Calu3 (cell line): ENCODE measurements around the gene DHRS7C. TPM values are rescaled to one million over a fixed set of nuclear protein-coding genes. Genes with fewer than 3 reads are reported as not detected.

Experiments used
- BruUV-seq: library from RNA; stranded (reverse); fragments of 400-500 nt; replicated peaks from 2 replicates; lab custom pipeline; 2021; lab: Mats Ljungman, UMichigan
- CTCF ChIA-PET: fragments of 300-600 bp; sonication (Branson Sonifier 250); formaldehyde crosslinking; loops from one replicate; lab custom pipeline; 2022; ENCODE audit warnings: antibody characterized with exemption; lab: Charles Lee
- DNase-seq: peaks from one replicate; pipeline ENCODE4 v3.0.0; 2022
- H3K27ac Mint-ChIP-seq: one replicate; pipeline ENCODE4 v1.8.0; 2022; ENCODE audit warnings: mixed read lengths; ENCODE audit not compliant: unreplicated experiment
- H3K27me3 Mint-ChIP-seq: one replicate; pipeline ENCODE4 v1.8.0; 2022; ENCODE audit warnings: mixed read lengths; ENCODE audit not compliant: unreplicated experiment
- H3K36me3 Mint-ChIP-seq: one replicate; pipeline ENCODE4 v1.8.0; 2022; ENCODE audit warnings: mild to moderate bottlenecking, moderate library complexity, mixed read lengths; ENCODE audit not compliant: insufficient read depth, unreplicated experiment
- H3K4me1 Mint-ChIP-seq: one replicate; pipeline ENCODE4 v1.8.0; 2022; ENCODE audit warnings: mild to moderate bottlenecking, low read depth, mixed read lengths; ENCODE audit not compliant: unreplicated experiment
- H3K4me3 Mint-ChIP-seq: one replicate; pipeline ENCODE4 v1.8.0; 2022; ENCODE audit warnings: mild to moderate bottlenecking, low read depth, moderate library complexity, mixed read lengths; ENCODE audit not compliant: unreplicated experiment
- H3K9me3 Mint-ChIP-seq: one replicate; pipeline ENCODE4 v1.8.0; 2022; ENCODE audit warnings: low read depth, mixed read lengths; ENCODE audit not compliant: unreplicated experiment
- CTCF ChIP-seq: fragments of 200-600 bp; IDR thresholded peaks from one replicate; pipeline ENCODE4 v1.8.0; 2022; ENCODE audit warnings: antibody characterized with exemption; ENCODE audit not compliant: unreplicated experiment
- intact Hi-C: fragments of 100-400 bp; cut with micrococcal nuclease; formaldehyde crosslinking; loops from one replicate; pipeline ENCODE4 v1.10.0; 2022; ENCODE audit not compliant: unreplicated experiment
- total RNA-seq: library from RNA; stranded (reverse); gene quantifications from 2 replicates; pipeline ENCODE4 v1.2.3, GENCODE V29; 2022

DHRS7C gene
- total RNA-seq, 1 experiment from 2014 or later = not detected

DNA sequence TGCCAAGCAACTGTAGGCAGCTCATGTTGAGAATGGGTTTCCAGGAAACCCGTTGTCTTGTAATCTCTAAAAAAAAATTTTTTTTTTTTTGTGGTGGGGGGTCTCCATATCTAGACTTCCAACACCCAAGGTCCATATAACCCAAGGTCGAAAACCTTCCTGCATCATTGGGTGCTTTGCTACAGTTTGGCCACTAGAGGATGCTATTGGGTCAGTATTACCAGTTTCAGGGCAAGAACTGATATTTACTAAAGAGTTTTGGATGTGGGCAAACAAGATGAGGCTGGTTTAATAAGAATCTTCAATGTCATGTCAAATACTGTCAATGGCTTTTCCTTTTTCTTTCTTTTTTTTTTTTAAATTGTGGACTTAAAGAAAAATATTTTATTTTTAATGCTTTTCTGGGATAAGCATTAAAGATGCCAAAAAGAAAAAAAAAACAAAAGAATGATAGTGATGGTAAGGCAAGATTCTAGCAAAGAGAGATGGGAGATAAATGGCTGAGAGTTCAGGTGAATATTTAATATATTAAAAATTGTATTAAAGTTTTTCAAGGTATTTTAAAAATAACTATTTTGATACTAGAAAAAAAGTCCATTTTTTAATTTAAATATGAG is 62.2 kb downstream of the DHRS7C start:
- CTCF ChIA-PET = interaction anchor here (0.7 kb wide), 1 partner anchor 710 kb away, joined by 3 read pairs; no protein-coding TSS in a partner anchor
- H3K27ac Mint-ChIP-seq = no peak overlapping the region
- TF ChIP-seq CTCF = peak; percentile 51
- DNase-seq = peak; percentile 13
- no peaks in the 10 kb centered on the region for H3K9me3 Mint-ChIP-seq
- H3K4me1 Mint-ChIP-seq = no peaks in the 10 kb centered on the region
- intact Hi-C loops = loop anchor here (1.0 to 5.0 kb wide), 2 partner anchors 38 to 200 kb away; no protein-coding TSS in a partner anchor
- no peaks in the 10 kb centered on the region for H3K36me3 Mint-ChIP-seq
- H3K27me3 Mint-ChIP-seq = no peaks in the 10 kb centered on the region
- H3K4me3 Mint-ChIP-seq = no peak overlapping the region
- BruUV-seq = no TSS peak

GRCh38 chr17:9728564-9728963 is 62.8 kb downstream of the DHRS7C start:
- BruUV-seq = no TSS peak
- no peaks in the 10 kb centered on the region for H3K27me3 Mint-ChIP-seq
- intact Hi-C loops = loop anchor here (5.0 kb wide), 1 partner anchor 39 kb away; no protein-coding TSS in a partner anchor
- TF ChIP-seq CTCF = no peak
- H3K36me3 Mint-ChIP-seq = no peaks in the 10 kb centered on the region
- no peaks in the 10 kb centered on the region for H3K9me3 Mint-ChIP-seq
- CTCF ChIA-PET = interaction anchor here (0.6 to 0.8 kb wide), 3 partner anchors 200 to 710 kb away, joined by 3 to 4 read pairs (median 3); no protein-coding TSS in a partner anchor
- no peak overlapping the region for H3K27ac Mint-ChIP-seq
- no peak overlapping the region for H3K4me3 Mint-ChIP-seq
- H3K4me1 Mint-ChIP-seq = no peaks in the 10 kb centered on the region
- no peak for DNase-seq

- Mint-ChIP-seq H3K4me1 (no peaks in the 10 kb centered on the region), H3K27ac (no peak overlapping the region), H3K27me3 (no peaks in the 10 kb centered on the region), H3K4me3 (no peak overlapping the region), H3K36me3 (no peaks in the 10 kb centered on the region), H3K9me3 (no peaks in the 10 kb centered on the region)
- no peak for TF ChIP-seq CTCF
- CTCF ChIA-PET = interaction anchor here (0.6 to 1.0 kb wide), 3 partner anchors 9 to 227 kb away, joined by 3 to 4 read pairs (median 3); no protein-coding TSS in a partner anchor
- intact Hi-C loops = loop anchor here (5.0 kb wide), 1 partner anchor 39 kb away; no protein-coding TSS in a partner anchor
- no TSS peak for BruUV-seq
- no peak for DNase-seq
These were observed 63.4 kb downstream of the DHRS7C start for GRCh38 chr17:9728005-9728404.

DNA sequence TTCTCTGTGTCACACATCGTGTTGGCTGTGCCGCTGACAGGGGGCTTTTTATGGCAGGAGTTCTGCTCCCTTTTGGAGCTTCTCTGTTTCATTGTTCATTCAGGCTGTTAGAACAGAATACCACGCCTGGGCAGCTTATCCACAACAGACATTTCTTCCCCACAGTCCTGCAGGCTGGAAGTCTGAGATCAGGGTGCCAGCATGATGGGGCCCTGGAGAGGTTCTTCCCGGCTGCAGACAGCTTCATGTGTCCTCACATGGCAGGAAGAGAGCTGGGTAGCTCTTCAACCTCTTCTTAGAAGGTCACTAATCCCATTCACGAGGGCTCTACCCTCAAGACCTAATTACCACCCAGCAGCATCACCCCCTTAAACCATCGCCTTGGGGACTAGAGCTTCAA is 65.1 kb downstream of the DHRS7C start:
- intact Hi-C loops = loop anchor here (5.0 kb wide), 1 partner anchor 41 kb away; no protein-coding TSS in a partner anchor
- Mint-ChIP-seq H3K27ac (no peak overlapping the region), H3K27me3 (no peaks in the 10 kb centered on the region), H3K4me3 (no peak overlapping the region), H3K4me1 (no peaks in the 10 kb centered on the region), H3K36me3 (no peaks in the 10 kb centered on the region), H3K9me3 (no peaks in the 10 kb centered on the region)
- no peak for DNase-seq
- CTCF ChIA-PET = no interaction called here
- no peak for TF ChIP-seq CTCF
- BruUV-seq = no TSS peak
